GM19324 (cell line): ENCODE measurements around the gene HMCN2.
"Not testable (repeated sequence)": the region's sequence is repeated elsewhere in the genome, so short reads cannot be mapped to it uniquely, and the experiment has no call there.

Experiments used
- ATAC-seq: cut with Tn5 transposase; IDR thresholded peaks from one replicate; pipeline ENCODE4 v1.9.1; 2021; ENCODE audit warnings: mild to moderate bottlenecking, moderate library complexity; ENCODE audit not compliant: unreplicated experiment, low FRiP score

Gene HMCN2

GRCh38 chr9:130237763-130238524 is 27.6 kb upstream of the HMCN2 start:
- ATAC-seq, result no peak

GRCh38 chr9:130239363-130239695 is 26.2 kb upstream of the HMCN2 start:
- no peak for ATAC-seq

- ATAC-seq, result no peak
Observed at GRCh38 chr9:130239741-130240241, 25.8 kb upstream of the HMCN2 start.

GRCh38 chr9:130240410-130241197 is 25.0 kb upstream of the HMCN2 start:
- ATAC-seq, result no peak

GRCh38 chr9:130241198-130241535 is 24.4 kb upstream of the HMCN2 start:
- ATAC-seq, result no peak

GRCh38 chr9:130242270-130243014 is 23.1 kb upstream of the HMCN2 start:
- ATAC-seq, result no peak

- ATAC-seq, result no peak
Observed at GRCh38 chr9:130243015-130243881, 22.3 kb upstream of the HMCN2 start.

GRCh38 chr9:130243882-130244170 is 21.7 kb upstream of the HMCN2 start:
- ATAC-seq, result no peak

- no peak for ATAC-seq
Observed at GRCh38 chr9:130244548-130245165, 20.9 kb upstream of the HMCN2 start.

GRCh38 chr9:130245474-130245873 is 20.1 kb upstream of the HMCN2 start:
- no peak for ATAC-seq

GRCh38 chr9:130246126-130246525 is 19.4 kb upstream of the HMCN2 start:
- ATAC-seq, result no peak

GRCh38 chr9:130254747-130255630 is 10.6 kb upstream of the HMCN2 start:
- ATAC-seq, result no peak

- ATAC-seq, result no peak
Observed at GRCh38 chr9:130255631-130256134, 9.9 kb upstream of the HMCN2 start.

- ATAC-seq, result no peak
Observed at GRCh38 chr9:130256644-130257043, 8.9 kb upstream of the HMCN2 start.

- ATAC-seq, result not testable (repeated sequence)
Observed at GRCh38 chr9:130258137-130258536, 7.4 kb upstream of the HMCN2 start.

- ATAC-seq, result no peak
Observed at GRCh38 chr9:130259044-130259443, 6.5 kb upstream of the HMCN2 start.

GRCh38 chr9:130260816-130261765 is 4.5 kb upstream of the HMCN2 start:
- no peak for ATAC-seq
